Endothelial cell of hepatic sinusoid (primary cell): ENCODE data around the gene NEMP1.
"Not testable (repeated sequence)": the region's sequence is repeated elsewhere in the genome, so short reads cannot be mapped to it uniquely, and the experiment has no call there.

ENCODE experiments used
- in situ Hi-C: cut with HindIII; loops from 2 replicates; pipeline ENCODE4 v1.10.0; 2017; ENCODE audit warnings: low sequenced_read_pairs

Gene NEMP1

DNA sequence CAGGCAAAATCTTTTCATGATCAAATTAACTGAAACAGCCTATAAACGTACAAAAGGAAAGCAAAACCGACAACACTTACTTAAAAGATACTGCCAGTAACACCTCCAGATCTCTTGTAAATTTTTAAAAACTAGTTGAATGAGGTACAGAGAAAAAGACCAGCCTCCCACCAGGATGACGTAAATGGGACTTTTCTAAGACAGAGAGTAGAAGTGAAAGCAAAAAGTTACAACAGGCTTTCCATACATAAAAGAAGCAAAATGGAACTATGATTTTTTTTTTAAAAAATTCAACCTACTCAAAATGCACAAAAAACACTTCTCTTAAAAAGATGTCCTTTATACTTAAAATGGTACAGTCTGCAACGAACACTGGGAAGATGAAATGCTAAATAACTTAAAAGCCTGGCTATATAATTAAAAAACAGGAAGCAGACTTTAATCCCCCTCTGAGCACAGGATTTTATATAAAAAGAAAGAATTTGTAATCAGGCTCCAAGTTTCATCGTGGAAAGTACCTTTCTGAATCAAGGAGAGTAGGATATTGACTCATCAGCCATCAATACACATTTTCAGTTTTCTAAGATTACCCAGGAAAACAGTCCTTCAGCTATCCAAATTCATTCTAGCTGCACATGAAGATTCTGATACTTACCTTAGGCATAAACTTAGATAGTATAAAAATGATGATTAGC is 14.5 kb downstream of the NEMP1 start:
- in situ Hi-C loops, result loop anchor here (10.0 kb wide), 1 partner anchor 61 kb away; the partner anchor contains the start of gene LRP1

GRCh38 chr12:57058454-57058853 is 20.1 kb downstream of the NEMP1 start:
- in situ Hi-C loops, result no loop called here

DNA sequence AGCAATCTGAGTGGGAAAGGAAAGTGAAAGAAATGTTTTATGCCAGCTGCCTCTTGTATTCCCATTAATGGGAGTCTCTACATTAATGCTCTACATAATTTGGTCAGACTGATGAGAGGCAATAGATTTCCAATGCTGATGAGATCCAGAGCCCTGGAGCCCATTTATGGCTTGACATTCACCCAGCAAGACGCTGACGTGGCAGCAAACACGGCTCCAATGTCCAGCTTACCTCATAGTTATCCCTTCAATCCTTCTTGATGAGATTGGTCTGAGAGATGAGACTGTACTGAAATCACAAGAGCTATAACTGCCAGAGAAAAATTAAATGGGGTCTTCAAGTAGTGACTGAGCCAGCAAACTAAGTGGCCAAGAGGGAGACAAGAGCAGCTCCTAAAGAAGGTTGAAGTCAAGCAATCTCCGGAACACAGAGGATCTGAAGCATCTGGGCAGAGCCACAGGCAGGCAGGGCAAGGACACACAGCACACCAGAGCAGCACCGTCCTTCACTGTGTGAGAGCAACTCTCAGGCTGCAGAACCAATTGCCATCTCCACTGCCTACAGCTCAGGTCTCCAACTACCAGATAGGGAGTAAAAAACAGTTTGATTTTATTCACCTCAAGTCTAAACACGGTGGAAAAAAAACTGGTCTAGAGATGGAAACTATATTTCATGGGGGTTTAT is 21.4 kb downstream of the NEMP1 start:
- in situ Hi-C loops, result no loop called here

GRCh38 chr12:57055824-57056223 is 22.8 kb downstream of the NEMP1 start:
- in situ Hi-C loops, result no loop called here

DNA sequence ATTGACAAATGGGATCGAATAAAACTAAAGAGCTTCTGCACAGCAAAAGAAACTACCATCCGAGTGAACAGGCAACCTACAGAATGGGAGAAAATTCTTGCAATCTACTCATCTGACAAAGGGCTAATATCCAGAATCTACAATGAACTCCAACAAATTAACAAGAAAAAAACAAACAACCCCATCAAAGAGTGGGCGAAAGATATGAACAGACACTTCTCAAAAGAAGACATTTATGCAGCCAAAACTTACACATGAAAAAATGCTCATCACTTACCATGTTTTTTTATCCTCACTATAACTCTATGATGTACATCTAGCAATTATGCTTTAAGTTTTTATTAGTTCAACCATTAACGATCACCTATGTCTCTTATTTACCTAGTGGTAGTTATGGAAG is 24.7 kb downstream of the NEMP1 start:
- in situ Hi-C loops, result not testable (repeated sequence)

DNA sequence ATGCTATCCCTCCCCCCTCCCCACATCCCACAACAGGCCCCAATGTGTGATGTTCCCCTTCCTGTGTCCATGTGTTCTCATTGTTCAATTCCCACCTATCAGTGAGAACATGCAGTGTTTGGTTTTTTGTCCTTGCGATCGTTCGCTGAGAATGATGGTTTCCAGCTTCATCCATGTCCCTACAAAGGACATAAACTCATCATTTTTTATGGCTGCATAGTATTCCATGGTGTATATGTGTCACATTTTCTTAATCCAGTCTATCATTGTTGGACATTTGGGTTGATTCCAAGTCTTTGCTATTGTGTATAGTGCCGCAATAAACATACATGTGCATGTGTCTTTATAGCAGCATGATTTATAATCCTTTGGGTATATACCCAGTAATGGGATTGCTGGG is 25.4 kb downstream of the NEMP1 start:
- in situ Hi-C loops, result not testable (repeated sequence)

- in situ Hi-C loops, result no loop called here
Measured at GRCh38 chr12:57051011-57051410, 27.6 kb downstream of the NEMP1 start.

DNA sequence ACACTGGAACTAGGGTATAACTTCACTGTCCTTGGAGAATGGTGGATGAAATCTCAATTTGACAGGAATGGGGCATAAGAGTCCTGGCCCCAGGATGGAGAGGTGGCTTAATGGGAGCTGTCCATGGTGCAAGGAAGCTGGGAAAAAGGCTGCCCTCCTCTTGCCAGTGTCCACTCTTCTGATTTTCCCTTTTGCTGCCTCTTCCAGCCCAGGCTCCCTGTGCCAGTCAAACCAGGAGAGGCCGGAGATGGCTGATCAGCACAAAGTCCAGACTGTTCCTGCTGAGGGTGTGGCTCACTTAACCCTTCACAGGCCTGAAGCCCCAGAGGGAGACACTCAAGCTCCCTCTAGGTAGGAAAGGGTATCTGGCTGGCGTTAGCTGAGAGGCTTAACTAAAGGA is 28.7 kb downstream of the NEMP1 start, which contains the start of gene MYO1A:
Gene MYO1A (minus strand): TSS at position 240 of the 400 bp plus-strand sequence. CDS start 1,806 bp downstream, outside the sequence.
- in situ Hi-C loops, result no loop called here

GRCh38 chr12:57049119-57049446 is 29.5 kb downstream of the NEMP1 start:
- in situ Hi-C loops, result no loop called here

DNA sequence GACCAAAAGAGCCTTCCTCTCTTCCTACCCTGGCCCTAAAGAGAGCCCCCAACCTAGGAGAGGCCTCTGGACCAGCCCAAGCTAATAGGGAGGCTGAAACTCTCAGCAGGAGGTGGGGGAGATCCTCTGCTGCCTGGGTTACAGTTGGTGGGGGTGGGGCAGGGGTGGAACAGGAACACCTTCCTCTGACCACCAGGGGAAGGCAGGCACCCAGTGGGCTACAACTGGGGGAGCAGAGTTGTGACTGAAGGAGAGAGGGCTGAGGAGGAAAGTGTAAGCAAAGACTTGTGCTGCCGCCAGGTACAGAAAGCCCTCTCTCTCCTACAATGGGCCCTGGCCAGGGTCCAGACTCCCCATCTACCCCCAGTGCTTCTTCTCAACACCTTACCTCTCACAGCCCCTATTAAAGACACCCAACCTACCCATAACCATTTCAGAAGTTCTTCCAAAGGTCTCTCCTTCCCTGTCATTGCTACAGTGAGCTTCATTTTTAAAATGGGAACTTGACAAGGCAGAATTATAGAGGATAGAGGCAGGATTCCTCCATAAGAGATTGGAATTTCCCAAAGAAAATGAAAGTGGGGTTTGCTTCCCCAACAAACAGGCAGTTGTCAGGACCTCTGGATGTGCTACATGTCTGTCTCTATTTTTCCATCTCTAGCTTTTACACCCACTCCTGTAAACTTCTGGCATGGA is 30.0 kb downstream of the NEMP1 start:
- in situ Hi-C loops, result no loop called here

DNA sequence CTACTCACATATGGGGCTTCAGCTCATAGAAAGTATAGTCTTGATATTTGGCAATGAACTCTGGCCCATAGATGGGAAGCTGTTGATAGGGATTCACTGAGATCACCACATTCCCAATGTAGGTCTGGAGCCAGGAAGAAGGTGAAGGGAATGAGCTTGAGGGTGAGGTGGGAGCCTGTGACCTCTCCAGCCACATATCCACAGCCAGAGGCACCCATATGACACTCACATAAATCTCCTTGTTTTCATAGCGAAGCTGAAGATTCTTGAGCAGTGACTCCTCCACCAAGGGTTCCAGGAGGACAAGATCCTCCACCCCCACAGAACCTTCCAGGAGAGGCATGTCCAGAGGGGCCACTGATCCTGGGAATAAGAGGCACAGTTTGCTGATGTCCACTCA is 30.6 kb downstream of the NEMP1 start:
- in situ Hi-C loops, result no loop called here

- in situ Hi-C loops, result no loop called here
Measured at GRCh38 chr12:57046947-57047890, 31.4 kb downstream of the NEMP1 start.

DNA sequence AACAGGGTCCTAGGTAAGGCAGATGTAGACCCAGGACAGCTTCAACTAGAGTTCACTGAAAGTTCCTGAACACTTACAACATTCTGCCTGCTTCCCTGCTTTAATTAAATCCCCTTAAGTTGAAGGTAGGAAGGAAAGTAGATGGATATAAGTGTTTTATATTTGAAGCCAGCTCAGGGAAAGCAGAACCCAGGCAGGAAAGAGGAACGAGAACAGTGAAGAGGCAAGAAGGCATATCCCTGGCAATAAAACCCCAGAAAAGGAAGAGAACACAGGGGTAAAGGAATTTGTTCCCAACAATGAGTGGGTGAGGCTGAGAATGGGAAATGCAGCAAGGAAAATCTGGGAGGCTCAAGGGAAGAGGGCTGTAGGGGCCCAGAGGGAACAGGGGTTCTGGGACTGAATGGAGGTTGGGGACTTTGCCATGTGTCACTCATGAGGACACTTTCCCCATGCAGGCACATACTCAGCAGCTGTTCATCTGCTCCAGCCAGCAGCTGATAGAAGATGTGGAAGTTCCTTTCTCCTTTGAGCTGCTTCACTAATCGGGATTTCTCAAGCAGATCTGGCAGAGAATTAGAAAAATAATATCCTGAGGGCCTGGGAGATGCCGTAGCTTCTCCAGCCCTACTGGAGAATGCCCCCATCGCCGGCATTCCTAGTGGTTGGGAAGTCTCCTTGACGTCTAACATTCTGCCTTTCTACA is 32.4 kb downstream of the NEMP1 start:
- in situ Hi-C loops, result no loop called here

DNA sequence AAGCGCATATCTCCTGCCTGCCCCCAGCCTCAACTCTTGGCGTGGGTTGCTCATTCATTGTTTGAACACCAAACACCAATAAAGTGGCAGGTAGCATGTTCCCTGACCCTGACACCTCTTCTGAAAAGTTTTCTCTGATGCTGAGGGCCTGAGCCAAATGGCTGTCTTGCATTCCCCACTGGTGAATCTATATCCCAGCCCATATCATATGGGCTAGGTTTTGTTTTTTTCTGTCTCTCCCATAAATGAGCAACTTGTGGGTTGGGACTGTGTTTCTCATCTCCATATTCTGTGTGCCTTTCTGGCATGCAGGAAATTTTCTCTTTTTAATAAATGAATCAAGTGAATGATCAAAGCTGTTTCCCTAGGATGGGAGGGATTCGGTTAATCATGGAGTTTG is 33.7 kb downstream of the NEMP1 start:
- in situ Hi-C loops, result no loop called here

GRCh38 chr12:57044468-57044867 is 34.1 kb downstream of the NEMP1 start:
- in situ Hi-C loops, result no loop called here

DNA sequence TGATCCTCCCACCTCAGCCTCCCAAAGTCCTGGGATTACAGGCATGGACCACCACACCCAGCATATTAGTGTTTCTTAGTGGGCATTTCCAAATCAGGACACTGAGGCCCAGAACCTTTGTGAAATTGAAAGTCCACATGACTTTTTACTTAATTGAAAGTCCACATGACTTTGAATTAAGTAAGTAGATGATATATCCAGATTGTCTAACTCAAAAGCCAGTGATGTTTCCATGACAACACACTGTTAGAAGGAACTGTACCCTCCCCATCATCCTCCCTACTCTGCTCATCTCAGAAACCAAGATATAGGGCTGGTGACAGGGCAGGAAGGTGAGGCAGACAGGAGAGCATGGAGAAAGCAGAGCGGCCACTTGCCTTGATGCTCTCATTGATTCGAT is 35.9 kb downstream of the NEMP1 start:
- in situ Hi-C loops, result no loop called here

DNA sequence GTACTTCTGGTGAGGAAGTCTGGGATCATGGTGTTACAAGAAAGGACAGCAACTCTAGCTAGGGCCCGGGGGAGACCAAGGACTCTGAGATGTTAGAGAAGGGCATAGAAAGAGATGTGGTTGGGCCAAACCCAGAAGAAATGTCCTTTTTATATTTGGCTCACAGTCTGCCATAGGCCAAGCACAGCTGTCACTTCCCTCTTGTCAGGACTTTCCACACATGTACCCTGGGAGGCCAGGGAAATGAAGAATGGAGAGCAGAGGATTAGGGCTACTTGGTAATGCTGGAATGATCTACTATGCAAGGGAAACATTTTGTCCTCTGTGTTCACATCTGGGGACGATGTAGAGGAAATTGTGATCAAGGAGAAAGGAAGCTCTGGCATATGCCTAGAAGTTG is 37.8 kb downstream of the NEMP1 start:
- in situ Hi-C loops, result no loop called here

GRCh38 chr12:57040211-57040610 is 38.4 kb downstream of the NEMP1 start:
- in situ Hi-C loops, result no loop called here

GRCh38 chr12:57039016-57039798 is 39.4 kb downstream of the NEMP1 start:
- in situ Hi-C loops, result loop anchor here (5.0 kb wide), 1 partner anchor 52 kb away; no protein-coding TSS in a partner anchor
